ENCODE data around the gene REXO2.

DNA sequence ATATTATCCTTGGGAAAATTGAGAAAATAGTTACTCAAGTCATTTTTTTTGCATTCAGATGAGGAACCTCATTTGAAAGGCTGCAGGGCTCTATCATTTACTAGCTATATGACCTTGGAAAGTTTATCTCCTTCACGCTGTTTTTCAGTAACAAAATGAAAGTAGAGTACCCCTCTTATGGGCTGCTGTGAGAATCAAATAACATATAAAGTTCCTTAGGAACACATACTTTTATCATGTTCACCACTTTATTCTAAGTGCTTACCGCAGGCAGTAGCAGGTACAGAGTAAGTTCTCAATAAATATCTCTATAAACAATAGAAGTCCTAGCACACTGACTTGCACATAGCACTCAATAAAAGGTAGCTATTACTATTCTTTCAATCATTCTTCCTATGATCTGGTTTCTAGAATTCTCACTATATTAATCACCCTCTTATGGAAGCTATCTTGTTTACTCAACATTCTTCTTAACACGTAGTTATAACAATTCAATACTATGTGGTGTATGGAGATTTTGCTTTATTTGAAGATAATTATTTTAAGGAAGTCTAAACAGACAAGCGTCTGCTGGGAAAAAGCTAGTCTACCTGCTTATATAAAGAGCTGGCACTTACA, 40.9 kb upstream of the REXO2 start:
- TF ChIP-seq, protein P1, sequence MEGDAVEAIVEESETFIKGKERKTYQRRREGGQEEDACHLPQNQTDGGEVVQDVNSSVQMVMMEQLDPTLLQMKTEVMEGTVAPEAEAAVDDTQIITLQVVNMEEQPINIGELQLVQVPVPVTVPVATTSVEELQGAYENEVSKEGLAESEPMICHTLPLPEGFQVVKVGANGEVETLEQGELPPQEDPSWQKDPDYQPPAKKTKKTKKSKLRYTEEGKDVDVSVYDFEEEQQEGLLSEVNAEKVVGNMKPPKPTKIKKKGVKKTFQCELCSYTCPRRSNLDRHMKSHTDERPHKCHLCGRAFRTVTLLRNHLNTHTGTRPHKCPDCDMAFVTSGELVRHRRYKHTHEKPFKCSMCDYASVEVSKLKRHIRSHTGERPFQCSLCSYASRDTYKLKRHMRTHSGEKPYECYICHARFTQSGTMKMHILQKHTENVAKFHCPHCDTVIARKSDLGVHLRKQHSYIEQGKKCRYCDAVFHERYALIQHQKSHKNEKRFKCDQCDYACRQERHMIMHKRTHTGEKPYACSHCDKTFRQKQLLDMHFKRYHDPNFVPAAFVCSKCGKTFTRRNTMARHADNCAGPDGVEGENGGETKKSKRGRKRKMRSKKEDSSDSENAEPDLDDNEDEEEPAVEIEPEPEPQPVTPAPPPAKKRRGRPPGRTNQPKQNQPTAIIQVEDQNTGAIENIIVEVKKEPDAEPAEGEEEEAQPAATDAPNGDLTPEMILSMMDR (conservative IDR thresholded peaks at IDR 0.05; ENCODE audit: low read length), result no peak
- no peak for TF ChIP-seq EZH2phosphoT487 (IDR thresholded peaks at IDR 0.05; ENCODE audit: borderline replicate concordance, low read depth, low read length)
